NCI-H774 (cell line): ENCODE results near the gene RBM45.

Source experiments
- DNase-seq: peaks from one replicate; lab custom pipeline; 2025; lab: John Stamatoyannopoulos, UW

RBM45 gene

GRCh38 chr2:178160601-178161000 is 48.4 kb downstream of the RBM45 start:
- no peak for DNase-seq

- no peak for DNase-seq
These were observed 51.2 kb downstream of the RBM45 start for GRCh38 chr2:178163395-178163794.

DNA sequence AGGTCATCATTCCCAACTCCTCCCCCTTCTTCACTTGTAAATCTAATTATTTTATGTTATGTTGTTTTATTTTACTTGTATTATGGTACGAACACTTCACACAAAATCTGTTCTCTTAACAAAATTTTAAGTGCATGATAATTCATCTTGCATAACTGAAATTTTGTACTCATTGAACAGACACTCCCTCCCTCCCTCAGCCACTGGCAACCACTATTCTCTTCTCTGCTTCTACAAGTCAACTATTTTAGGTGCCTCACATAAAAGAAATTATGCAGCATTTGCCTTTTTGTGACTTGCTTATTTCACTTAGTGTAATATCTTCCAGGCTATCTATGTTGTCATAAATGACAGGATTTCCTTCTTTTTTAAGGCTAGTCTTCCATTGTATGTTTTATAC is 51.7 kb downstream of the RBM45 start:
- DNase-seq = no peak

GRCh38 chr2:178173657-178174056 is 61.4 kb downstream of the RBM45 start:
- DNase-seq = no peak

DNA sequence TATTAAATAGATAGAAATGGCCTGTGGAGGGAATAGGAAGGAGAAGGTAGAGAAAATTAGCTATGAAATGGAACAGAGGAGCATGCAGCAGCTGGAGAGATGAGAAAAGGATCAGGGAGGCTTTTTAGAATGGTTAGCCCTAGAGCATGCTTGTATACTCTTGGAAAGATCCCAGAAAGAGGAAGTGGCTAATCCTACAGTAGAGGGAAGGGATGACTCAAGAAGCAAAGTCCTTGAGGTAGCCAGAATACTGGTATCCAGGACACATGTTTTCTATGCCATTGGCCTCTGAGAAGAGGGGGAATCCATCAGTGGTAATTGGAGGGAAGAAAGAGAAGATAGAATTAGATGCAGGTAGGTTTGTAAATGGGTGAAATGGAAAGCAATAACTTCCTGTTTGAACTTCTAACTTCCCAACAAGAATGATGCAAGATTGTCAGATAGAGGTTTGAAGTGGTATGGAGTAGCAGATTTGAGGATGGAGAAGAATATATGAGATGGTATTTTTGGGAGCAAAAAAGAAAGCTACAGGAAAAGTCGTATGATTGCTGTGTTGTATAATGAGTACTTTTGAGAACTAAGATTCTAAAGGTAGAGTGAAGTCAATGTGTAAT is 64.9 kb downstream of the RBM45 start:
- DNase-seq = no peak
